Astrocyte of the spinal cord (primary cell): ENCODE results near the gene CYTH3.

Experiments
- DNase-seq: peaks from one replicate; pipeline ENCODE4 v3.0.0; 2011; ENCODE audit warnings: low read depth, low spot score
- H3K4me3 ChIP-seq: 2 replicates; pipeline ENCODE4 v1.5.1; 2011; ENCODE audit warnings: low read depth, mild to moderate bottlenecking, low read length, moderate library complexity
- CTCF ChIP-seq: IDR thresholded peaks from 2 replicates; pipeline ENCODE4 v1.5.1; 2012; ENCODE audit warnings: low read depth, mild to moderate bottlenecking, low read length, inconsistent platforms
- in situ Hi-C: cut with HindIII; loops from 2 replicates; pipeline ENCODE4 v1.10.0; 2017; ENCODE audit warnings: low sequenced_read_pairs

The CYTH3 gene

GRCh38 chr7:6252341-6252746 lies 20.1 kb downstream of the CYTH3 start:
- TF ChIP-seq CTCF = no peak
- in situ Hi-C loops = no loop called here
- peak; percentile 64 for DNase-seq
- H3K4me3 ChIP-seq = no peak overlapping the region

GRCh38 chr7:6251653-6252052 lies 20.8 kb downstream of the CYTH3 start:
- DNase-seq = peak; percentile 51
- no peak overlapping the region for H3K4me3 ChIP-seq
- TF ChIP-seq CTCF = no peak
- in situ Hi-C loops = no loop called here

- DNase-seq = no peak
- in situ Hi-C loops = no loop called here
- H3K4me3 ChIP-seq = no peak overlapping the region
- no peak for TF ChIP-seq CTCF
Observed at GRCh38 chr7:6250364-6250833, 22.0 kb downstream of the CYTH3 start.

GRCh38 chr7:6249043-6249442 lies 23.4 kb downstream of the CYTH3 start:
- peak; percentile 5 for TF ChIP-seq CTCF
- H3K4me3 ChIP-seq = no peak overlapping the region
- DNase-seq = no peak
- in situ Hi-C loops = no loop called here

- DNase-seq = no peak
- in situ Hi-C loops = no loop called here
- TF ChIP-seq CTCF = no peak
- no peak overlapping the region for H3K4me3 ChIP-seq
Observed at GRCh38 chr7:6248581-6248980, 23.8 kb downstream of the CYTH3 start.

- peak; percentile 52 for DNase-seq
- no peak for TF ChIP-seq CTCF
- H3K4me3 ChIP-seq = no peak overlapping the region
- in situ Hi-C loops = no loop called here
Observed at GRCh38 chr7:6246251-6246917, 26.0 kb downstream of the CYTH3 start.
